DOHH2 (cell line): ENCODE measurements around the gene RAMACL.

Experiments used
- H3F3A ChIP-seq: fragments of 200-600 bp; sonication (generic), shearing (Covaris generic); 2 replicates; pipeline ENCODE4 v1.6.0; 2016; ENCODE audit warnings: antibody characterized with exemption, mild to moderate bottlenecking; ENCODE audit not compliant: control insufficient read depth, insufficient read depth
- H3K27ac ChIP-seq: fragments of 200-600 bp; sonication (generic); 2 replicates; pipeline ENCODE4 v1.5.1; 2014; ENCODE audit warnings: low read depth, mild to moderate bottlenecking, low read length, moderate library complexity
- H3K27me3 ChIP-seq: fragments of 200-600 bp; sonication (generic); 2 replicates; pipeline ENCODE4 v1.6.1; 2014; ENCODE audit warnings: mild to moderate bottlenecking, low read length, mixed read lengths; ENCODE audit not compliant: control insufficient read depth
- H3K36me3 ChIP-seq: fragments of 200-600 bp; sonication (generic); 2 replicates; pipeline ENCODE4 v1.6.1; 2014; ENCODE audit warnings: mild to moderate bottlenecking, low read length, moderate library complexity, mixed read lengths; ENCODE audit not compliant: control insufficient read depth
- H3K4me1 ChIP-seq: fragments of 200-600 bp; sonication (generic); 2 replicates; pipeline ENCODE4 v1.6.1; 2014; ENCODE audit warnings: mild to moderate bottlenecking, low read length, mixed read lengths; ENCODE audit not compliant: control insufficient read depth
- H3K4me2 ChIP-seq: fragments of 200-600 bp; sonication (generic); 2 replicates; pipeline ENCODE4 v1.6.0; 2014; ENCODE audit warnings: mild to moderate bottlenecking, low read length, moderate library complexity
- H3K4me3 ChIP-seq: fragments of 200-600 bp; sonication (generic); 2 replicates; pipeline ENCODE4 v1.5.1; 2014; ENCODE audit warnings: mild to moderate bottlenecking, low read length, mixed read lengths
- H3K79me2 ChIP-seq: fragments of 200-600 bp; sonication (generic); 2 replicates; pipeline ENCODE4 v1.6.1; 2014; ENCODE audit warnings: mild to moderate bottlenecking, low read length, mixed read lengths; ENCODE audit not compliant: control insufficient read depth
- H3K9me2 ChIP-seq: fragments of 200-600 bp; sonication (generic); replicated peaks from 2 replicates; pipeline ENCODE4 v1.6.1; 2014; ENCODE audit warnings: mild to moderate bottlenecking, low read length, mixed read lengths; ENCODE audit not compliant: control insufficient read depth
- H3K9me3 ChIP-seq: fragments of 200-600 bp; sonication (generic); 2 replicates; pipeline ENCODE4 v1.6.1; 2014; ENCODE audit warnings: antibody characterized with exemption, low read length, mixed read lengths; ENCODE audit not compliant: control insufficient read depth, insufficient read depth
- H4K20me1 ChIP-seq: fragments of 200-600 bp; sonication (generic); 2 replicates; pipeline ENCODE4 v1.6.0; 2014; ENCODE audit warnings: low read depth, mild to moderate bottlenecking, antibody characterized with exemption, low read length, moderate library complexity; ENCODE audit not compliant: control insufficient read depth, insufficient read depth
- CTCF ChIP-seq: fragments of 200-600 bp; sonication (generic); IDR thresholded peaks from one replicate; pipeline ENCODE4 v1.5.1; 2014; ENCODE audit warnings: antibody characterized with exemption, mild to moderate bottlenecking, low read depth, low read length; ENCODE audit not compliant: poor library complexity, severe bottlenecking
- EZH2phosphoT487 ChIP-seq: fragments of 200-600 bp; sonication (generic); IDR thresholded peaks from 2 replicates; pipeline ENCODE4 v1.6.1; 2017; ENCODE audit warnings: borderline replicate concordance, mild to moderate bottlenecking, antibody characterized with exemption, low read length, moderate library complexity, mixed read lengths

RAMACL gene

GRCh38 chr6:166623318-166623717, 36.8 kb upstream of the RAMACL start:
- Histone ChIP-seq H3K4me3 (no peak overlapping the region), H3K27ac (no peak overlapping the region), H3K9me3 (no peaks in the 10 kb centered on the region), H3K4me1 (peaks cover 13% of the 10 kb centered on the region), H3K27me3 (peaks cover 23% of the 10 kb centered on the region), H3K9me2 (no peaks in the 10 kb centered on the region), H4K20me1 (no peaks in the 10 kb centered on the region), H3K36me3 (no peaks in the 10 kb centered on the region), H3F3A (peaks cover 5% of the 10 kb centered on the region; the same call in 1 of the 2 replicates), H3K79me2 (no peaks in the 10 kb centered on the region), H3K4me2 (no peak overlapping the region)
- no peak for TF ChIP-seq CTCF
- TF ChIP-seq EZH2phosphoT487, result no peak

- peaks cover 3% of the 10 kb centered on the region; the same call in 1 of the 2 replicates for H3F3A ChIP-seq
- H3K4me2 ChIP-seq, result no peak overlapping the region
- H3K79me2 ChIP-seq, result no peaks in the 10 kb centered on the region
- TF ChIP-seq EZH2phosphoT487, result no peak
- no peak for TF ChIP-seq CTCF
- H3K9me2 ChIP-seq, result no peaks in the 10 kb centered on the region
- no peak overlapping the region for H3K27ac ChIP-seq
- no peaks in the 10 kb centered on the region for H3K36me3 ChIP-seq
- no peaks in the 10 kb centered on the region for H3K9me3 ChIP-seq
- peaks cover 2% of the 10 kb centered on the region; the same call in 1 of the 2 replicates for H3K4me1 ChIP-seq
- no peaks in the 10 kb centered on the region for H4K20me1 ChIP-seq
- H3K4me3 ChIP-seq, result no peak overlapping the region
- peaks cover 17% of the 10 kb centered on the region for H3K27me3 ChIP-seq
These were observed 34.6 kb upstream of the RAMACL start for GRCh38 chr6:166621114-166621540.

- no peaks in the 10 kb centered on the region for H4K20me1 ChIP-seq
These were observed 34.1 kb upstream of the RAMACL start for GRCh38 chr6:166620478-166621113.

More at GRCh38 chr6:166620478-166621113, 34.1 kb upstream of the RAMACL start:
- Histone ChIP-seq H3K79me2 (no peaks in the 10 kb centered on the region), H3K4me2 (no peak overlapping the region), H3K9me3 (no peaks in the 10 kb centered on the region), H3K4me3 (no peak overlapping the region), H3K9me2 (no peaks in the 10 kb centered on the region), H3K36me3 (no peaks in the 10 kb centered on the region), H3K27me3 (peaks cover 12% of the 10 kb centered on the region), H3K4me1 (no peaks in the 10 kb centered on the region), H3K27ac (no peak overlapping the region), H3F3A (peaks cover 3% of the 10 kb centered on the region; the same call in 1 of the 2 replicates)
- TF ChIP-seq EZH2phosphoT487 (no peak), CTCF (no peak)
